ENCODE data around the gene PPP1R27. TPM values are rescaled to one million over a fixed set of nuclear protein-coding genes. Genes with fewer than 3 reads are reported as not detected.

The PPP1R27 gene
- total and polyA plus RNA-seq, 4 donors, result 0.31 to 0.35 TPM; not detected in 2

DNA sequence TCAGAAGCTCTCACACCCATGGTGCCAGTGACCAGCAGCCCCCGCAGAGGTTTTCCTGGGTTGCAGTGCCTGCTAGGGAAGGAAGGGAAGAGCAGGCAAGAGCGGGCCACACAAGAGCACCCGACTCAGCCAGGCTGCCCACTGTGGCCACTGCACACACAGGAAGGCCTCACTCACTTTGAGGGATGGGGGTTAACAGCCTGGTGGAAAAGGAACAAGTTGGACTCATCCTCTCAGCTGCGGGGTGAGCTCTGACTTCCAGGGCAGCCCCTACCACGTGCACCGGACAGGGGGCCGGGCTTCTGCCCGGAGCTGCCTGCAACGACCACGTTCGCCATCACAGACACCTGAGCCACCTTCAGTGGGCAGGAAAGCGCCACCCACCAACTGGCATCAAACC lies 17.4 kb upstream of the PPP1R27 start:
- no peak overlapping the region for H3K9ac ChIP-seq (ENCODE audit: low read depth in 1 of 2, low read length in 2 of 2)
- 92% methylated on average over 12 of the region's 12 CpGs for WGBS

DNA sequence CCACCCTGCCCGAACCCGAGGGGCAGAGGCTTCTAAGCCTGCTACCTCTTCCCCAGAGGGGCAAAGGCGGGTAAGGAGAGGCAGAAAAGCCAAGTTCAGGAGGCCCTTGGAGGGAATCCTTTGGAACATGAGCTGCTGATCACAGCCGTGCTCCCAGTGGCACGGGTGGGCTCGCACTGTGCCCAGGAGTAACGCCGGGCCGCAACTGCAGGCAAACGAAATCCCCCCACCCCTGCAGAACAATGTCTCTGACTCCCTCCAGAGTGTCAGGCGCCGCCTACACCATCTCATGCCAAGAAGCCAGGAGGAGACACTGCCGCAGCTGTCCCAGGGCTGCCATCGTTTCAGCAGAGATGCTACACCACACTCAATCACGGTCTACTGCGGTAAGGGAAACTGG lies 16.6 kb upstream of the PPP1R27 start:
- Histone ChIP-seq H3K36me3 (ENCODE audit: control insufficient read depth in 4 of 4, insufficient read depth in 3 of 4, low read depth in 1 of 4, low read length in 3 of 4) (peaks cover 34 to 50% (median 42%) of the 10 kb centered on the region in 4 donors), H3K27me3 (ENCODE audit: control insufficient read depth in 4 of 4, insufficient read depth in 4 of 4, low read length in 3 of 4) (no peaks in the 10 kb centered on the region), H3K27ac (ENCODE audit: low read depth in 1 of 2, low read length in 2 of 2) (no peak overlapping the region), H3K9me3 (ENCODE audit: control insufficient read depth in 4 of 4, low read length in 3 of 4) (no peaks in the 10 kb centered on the region), H3K9ac (ENCODE audit: low read depth in 1 of 2, low read length in 2 of 2) (no peak overlapping the region), H3K4me1 (ENCODE audit: control insufficient read depth in 4 of 4, insufficient read depth in 4 of 4, low read length in 3 of 4) (peaks cover 0 to 15% (median 11%) of the 10 kb centered on the region in 4 donors), H3K4me3 (ENCODE audit: low read depth in 1 of 3, low read length in 3 of 3) (no peak overlapping the region)
- no peak for DNase-seq (ENCODE audit: low spot score)
- WGBS, result 96% methylated on average over 16 of the region's 16 CpGs
- TF ChIP-seq, protein P1, sequence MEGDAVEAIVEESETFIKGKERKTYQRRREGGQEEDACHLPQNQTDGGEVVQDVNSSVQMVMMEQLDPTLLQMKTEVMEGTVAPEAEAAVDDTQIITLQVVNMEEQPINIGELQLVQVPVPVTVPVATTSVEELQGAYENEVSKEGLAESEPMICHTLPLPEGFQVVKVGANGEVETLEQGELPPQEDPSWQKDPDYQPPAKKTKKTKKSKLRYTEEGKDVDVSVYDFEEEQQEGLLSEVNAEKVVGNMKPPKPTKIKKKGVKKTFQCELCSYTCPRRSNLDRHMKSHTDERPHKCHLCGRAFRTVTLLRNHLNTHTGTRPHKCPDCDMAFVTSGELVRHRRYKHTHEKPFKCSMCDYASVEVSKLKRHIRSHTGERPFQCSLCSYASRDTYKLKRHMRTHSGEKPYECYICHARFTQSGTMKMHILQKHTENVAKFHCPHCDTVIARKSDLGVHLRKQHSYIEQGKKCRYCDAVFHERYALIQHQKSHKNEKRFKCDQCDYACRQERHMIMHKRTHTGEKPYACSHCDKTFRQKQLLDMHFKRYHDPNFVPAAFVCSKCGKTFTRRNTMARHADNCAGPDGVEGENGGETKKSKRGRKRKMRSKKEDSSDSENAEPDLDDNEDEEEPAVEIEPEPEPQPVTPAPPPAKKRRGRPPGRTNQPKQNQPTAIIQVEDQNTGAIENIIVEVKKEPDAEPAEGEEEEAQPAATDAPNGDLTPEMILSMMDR (IDR thresholded peaks at IDR 0.05; ENCODE audit: low read depth, low read length, missing input control), result no peak
- TF ChIP-seq, protein P2, sequence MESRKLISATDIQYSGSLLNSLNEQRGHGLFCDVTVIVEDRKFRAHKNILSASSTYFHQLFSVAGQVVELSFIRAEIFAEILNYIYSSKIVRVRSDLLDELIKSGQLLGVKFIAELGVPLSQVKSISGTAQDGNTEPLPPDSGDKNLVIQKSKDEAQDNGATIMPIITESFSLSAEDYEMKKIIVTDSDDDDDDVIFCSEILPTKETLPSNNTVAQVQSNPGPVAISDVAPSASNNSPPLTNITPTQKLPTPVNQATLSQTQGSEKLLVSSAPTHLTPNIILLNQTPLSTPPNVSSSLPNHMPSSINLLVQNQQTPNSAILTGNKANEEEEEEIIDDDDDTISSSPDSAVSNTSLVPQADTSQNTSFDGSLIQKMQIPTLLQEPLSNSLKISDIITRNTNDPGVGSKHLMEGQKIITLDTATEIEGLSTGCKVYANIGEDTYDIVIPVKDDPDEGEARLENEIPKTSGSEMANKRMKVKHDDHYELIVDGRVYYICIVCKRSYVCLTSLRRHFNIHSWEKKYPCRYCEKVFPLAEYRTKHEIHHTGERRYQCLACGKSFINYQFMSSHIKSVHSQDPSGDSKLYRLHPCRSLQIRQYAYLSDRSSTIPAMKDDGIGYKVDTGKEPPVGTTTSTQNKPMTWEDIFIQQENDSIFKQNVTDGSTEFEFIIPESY (IDR thresholded peaks at IDR 0.05), result no peak
- TF ChIP-seq, protein P3, sequence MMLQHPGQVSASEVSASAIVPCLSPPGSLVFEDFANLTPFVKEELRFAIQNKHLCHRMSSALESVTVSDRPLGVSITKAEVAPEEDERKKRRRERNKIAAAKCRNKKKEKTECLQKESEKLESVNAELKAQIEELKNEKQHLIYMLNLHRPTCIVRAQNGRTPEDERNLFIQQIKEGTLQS (IDR thresholded peaks at IDR 0.05), result no peak
- TF ChIP-seq EGR1 (IDR thresholded peaks at IDR 0.05; ENCODE audit: low read depth in 2 of 2) (no peak), RXRA (IDR thresholded peaks at IDR 0.05) (no peak), GABPA (IDR thresholded peaks at IDR 0.05 in 1 of 2, conservative IDR thresholded peaks at IDR 0.05 in 1 of 2) (no peak), HNF4A (conservative IDR thresholded peaks at IDR 0.05) (no peak), FOXA2 (IDR thresholded peaks at IDR 0.05) (no peak), NR2F2 (IDR thresholded peaks at IDR 0.05) (no peak)
- TF ChIP-seq, protein P4, sequence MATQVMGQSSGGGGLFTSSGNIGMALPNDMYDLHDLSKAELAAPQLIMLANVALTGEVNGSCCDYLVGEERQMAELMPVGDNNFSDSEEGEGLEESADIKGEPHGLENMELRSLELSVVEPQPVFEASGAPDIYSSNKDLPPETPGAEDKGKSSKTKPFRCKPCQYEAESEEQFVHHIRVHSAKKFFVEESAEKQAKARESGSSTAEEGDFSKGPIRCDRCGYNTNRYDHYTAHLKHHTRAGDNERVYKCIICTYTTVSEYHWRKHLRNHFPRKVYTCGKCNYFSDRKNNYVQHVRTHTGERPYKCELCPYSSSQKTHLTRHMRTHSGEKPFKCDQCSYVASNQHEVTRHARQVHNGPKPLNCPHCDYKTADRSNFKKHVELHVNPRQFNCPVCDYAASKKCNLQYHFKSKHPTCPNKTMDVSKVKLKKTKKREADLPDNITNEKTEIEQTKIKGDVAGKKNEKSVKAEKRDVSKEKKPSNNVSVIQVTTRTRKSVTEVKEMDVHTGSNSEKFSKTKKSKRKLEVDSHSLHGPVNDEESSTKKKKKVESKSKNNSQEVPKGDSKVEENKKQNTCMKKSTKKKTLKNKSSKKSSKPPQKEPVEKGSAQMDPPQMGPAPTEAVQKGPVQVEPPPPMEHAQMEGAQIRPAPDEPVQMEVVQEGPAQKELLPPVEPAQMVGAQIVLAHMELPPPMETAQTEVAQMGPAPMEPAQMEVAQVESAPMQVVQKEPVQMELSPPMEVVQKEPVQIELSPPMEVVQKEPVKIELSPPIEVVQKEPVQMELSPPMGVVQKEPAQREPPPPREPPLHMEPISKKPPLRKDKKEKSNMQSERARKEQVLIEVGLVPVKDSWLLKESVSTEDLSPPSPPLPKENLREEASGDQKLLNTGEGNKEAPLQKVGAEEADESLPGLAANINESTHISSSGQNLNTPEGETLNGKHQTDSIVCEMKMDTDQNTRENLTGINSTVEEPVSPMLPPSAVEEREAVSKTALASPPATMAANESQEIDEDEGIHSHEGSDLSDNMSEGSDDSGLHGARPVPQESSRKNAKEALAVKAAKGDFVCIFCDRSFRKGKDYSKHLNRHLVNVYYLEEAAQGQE (IDR thresholded peaks at IDR 0.05), result no peak
- TF ChIP-seq, protein P5, sequence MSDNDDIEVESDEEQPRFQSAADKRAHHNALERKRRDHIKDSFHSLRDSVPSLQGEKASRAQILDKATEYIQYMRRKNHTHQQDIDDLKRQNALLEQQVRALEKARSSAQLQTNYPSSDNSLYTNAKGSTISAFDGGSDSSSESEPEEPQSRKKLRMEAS (IDR thresholded peaks at IDR 0.05), result no peak

More for the DNA sequence above, 17.4 kb upstream of the PPP1R27 start:
- Histone ChIP-seq H3K4me3 (ENCODE audit: low read depth in 1 of 3, low read length in 3 of 3) (no peak overlapping the region), H3K9me3 (ENCODE audit: control insufficient read depth in 4 of 4, low read length in 3 of 4) (no peaks in the 10 kb centered on the region), H3K27ac (ENCODE audit: low read depth in 1 of 2, low read length in 2 of 2) (no peak overlapping the region), H3K27me3 (ENCODE audit: control insufficient read depth in 4 of 4, insufficient read depth in 4 of 4, low read length in 3 of 4) (no peaks in the 10 kb centered on the region), H3K4me1 (ENCODE audit: control insufficient read depth in 4 of 4, insufficient read depth in 4 of 4, low read length in 3 of 4) (peaks cover 0 to 15% (median 11%) of the 10 kb centered on the region in 4 donors), H3K36me3 (ENCODE audit: control insufficient read depth in 4 of 4, insufficient read depth in 3 of 4, low read depth in 1 of 4, low read length in 3 of 4) (peaks cover 28 to 42% (median 36%) of the 10 kb centered on the region in 4 donors)
- DNase-seq (ENCODE audit: low spot score), result no peak
- TF ChIP-seq, protein P2 (IDR thresholded peaks at IDR 0.05), result no peak
- TF ChIP-seq, protein P1 (IDR thresholded peaks at IDR 0.05; ENCODE audit: low read depth, low read length, missing input control), result no peak

Measured in liver (tissue), 9 donors.